Measurements from ENCODE around the gene ZDHHC14.
"Not testable (repeated sequence)": the region's sequence is repeated elsewhere in the genome, so short reads cannot be mapped to it uniquely, and the experiment has no call there.

ZDHHC14 gene

GRCh38 chr6:157407646-157408045, 26.7 kb downstream of the ZDHHC14 start:
- no peak for DNase-seq

DNA sequence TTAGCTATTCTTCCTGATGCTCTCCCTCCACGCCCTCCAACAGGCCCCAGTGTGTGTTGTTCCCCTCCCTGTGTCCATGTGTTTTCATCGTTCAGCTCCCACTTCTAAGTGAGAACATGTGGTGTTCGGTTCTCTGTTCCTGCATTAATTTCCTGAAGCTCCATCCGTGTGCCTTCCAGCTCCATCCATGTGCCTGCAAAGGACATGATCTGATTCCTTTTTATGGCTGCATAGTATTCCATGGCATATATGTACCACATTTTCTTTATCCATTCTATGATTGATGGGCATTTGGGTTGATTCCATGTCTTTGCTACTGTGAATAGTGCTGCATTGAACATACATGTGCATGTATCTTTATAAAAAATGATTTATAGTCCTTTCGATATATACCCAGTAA, 27.4 kb downstream of the ZDHHC14 start:
- not testable (repeated sequence) for DNase-seq

GRCh38 chr6:157410045-157410444, 29.1 kb downstream of the ZDHHC14 start:
- DNase-seq: no peak

DNA sequence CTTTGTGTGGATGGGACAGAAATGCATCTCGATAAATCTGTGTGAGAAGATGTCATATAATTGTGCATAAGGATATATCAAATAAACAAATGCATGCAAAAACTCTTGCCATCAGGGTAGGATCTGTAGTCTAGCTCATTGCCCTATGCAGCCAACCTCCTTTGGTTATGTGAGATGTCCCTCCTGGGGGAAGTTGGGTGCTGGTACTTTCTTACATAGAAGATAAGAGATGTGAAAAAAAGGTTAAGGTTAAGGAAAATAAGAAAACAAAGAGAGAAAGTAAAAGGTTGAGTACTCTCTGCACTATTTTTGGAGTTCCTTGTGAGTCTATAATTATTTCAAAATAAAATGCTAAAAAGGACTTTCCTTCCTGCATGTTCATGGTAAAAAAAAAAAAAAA, 30.4 kb downstream of the ZDHHC14 start:
- DNase-seq: no peak

DNA sequence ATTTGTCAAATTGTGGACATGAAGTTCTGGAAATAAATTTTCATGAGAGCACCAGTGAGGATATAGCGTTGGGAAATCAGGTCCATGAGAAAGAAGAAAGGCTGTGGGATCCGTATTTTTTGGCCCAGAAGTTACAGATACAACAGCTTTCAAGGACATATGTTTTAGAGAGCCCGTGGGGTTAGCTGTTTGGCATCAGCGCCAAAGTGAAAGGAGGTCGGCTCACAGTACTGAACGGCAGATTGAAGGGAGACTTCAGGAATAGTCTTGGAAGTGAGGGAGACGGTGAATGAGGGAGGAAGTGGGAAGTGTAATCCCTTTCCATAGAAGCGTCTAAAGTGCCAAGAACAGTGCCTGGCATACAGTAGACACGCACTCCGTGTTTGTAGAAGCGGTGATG, 31.8 kb downstream of the ZDHHC14 start:
- DNase-seq: no peak

- DNase-seq: no peak
These were observed 39.5 kb downstream of the ZDHHC14 start for GRCh38 chr6:157420497-157420896.

- DNase-seq: no peak
These were observed 43.6 kb downstream of the ZDHHC14 start for GRCh38 chr6:157424491-157425020.

- no peak for DNase-seq
These were observed 47.0 kb downstream of the ZDHHC14 start for GRCh38 chr6:157427969-157428368.

- DNase-seq: peak; percentile 42 to 52
These were observed 47.6 kb downstream of the ZDHHC14 start for GRCh38 chr6:157428427-157429202.

DNA sequence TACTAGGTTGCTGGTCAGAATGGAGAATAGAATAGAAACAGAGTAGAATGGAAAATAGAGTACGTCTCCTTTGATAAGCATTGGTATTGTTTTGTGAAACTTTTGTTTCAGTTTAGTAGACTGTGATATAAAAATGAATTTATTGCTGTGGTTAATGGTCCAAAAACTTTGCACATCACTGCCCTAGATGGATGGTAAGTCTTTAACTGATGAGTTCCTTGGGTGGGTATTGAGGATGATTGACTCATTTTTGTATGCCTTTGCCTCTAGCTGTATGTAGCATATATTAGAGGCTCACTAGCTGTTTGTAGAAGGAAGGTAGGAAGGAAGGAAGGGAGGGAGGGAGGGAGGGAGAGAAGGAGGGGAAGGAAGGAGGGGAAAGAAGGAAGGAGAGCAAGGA, 48.3 kb downstream of the ZDHHC14 start:
- DNase-seq: no peak

DNA sequence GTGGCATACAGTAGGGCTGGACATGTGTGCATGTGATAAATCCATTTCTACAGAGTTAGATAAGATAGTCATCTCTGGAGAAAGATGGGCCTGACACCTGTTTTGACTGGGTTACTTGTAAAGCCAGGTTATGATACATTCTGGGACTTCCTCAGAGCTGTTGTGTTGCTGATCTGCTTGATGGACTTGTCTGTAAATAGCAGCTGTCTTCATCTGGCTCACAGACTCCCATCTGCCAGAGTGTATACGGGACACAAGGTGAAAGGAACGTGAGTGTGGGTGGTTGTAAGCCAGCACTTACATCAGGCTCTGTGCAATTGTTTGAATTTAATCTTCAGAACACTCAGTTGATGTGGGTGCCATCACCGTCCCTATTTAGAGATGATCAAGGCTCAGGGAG, 49.8 kb downstream of the ZDHHC14 start:
- DNase-seq: no peak

DNA sequence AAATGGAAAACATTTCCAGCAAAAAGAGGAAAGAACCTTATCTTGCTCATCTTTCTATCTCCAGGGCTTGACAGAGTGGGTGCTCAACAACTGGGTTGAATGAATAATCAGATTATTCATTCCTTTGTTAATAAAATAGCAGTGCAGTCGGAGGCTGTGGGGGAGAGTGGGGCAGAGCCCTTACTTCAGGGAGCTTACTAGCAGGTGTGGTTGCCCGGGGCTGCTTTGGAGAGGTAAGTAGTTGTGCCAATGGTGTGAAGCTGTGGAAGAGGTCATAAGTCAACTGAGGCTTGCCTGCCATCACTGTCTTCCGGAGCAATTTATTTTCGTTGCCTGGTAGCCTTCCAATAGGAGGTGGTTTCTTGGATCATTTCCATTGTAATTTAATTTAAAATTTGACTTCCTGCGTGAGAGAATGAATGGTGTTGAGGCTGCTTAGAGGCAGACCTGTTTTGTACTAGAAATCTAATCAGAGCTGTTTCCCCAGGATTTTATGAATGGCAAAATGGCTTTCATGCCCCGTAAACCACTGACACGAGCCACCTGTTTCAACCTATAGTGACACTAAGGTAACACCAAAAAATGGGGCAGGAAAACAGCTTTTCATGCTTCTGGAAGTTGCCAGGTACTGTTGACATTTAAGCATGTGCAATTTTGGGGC, 51.4 kb downstream of the ZDHHC14 start:
- DNase-seq: no peak

DNA sequence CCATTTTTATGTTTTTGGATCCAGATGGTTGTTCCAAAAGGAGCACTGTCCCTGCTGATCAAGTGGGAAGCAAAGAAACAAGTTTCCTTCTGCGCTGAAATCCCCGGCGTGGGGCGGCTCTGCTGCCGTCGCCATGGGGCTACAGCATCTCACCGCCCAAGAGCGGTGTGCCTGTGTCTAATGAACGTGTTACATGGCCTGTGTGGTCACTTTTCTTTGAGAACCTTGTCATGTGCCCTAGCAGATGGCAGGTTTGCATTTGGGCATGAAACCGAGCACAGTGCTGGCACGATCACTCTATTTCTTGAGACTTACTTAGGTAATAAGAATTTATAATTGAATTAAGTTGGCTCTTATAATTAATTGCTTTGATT, 51.9 kb downstream of the ZDHHC14 start:
- DNase-seq: no peak

GRCh38 chr6:157433678-157434081, 52.7 kb downstream of the ZDHHC14 start:
- no peak for DNase-seq

- DNase-seq: no peak
These were observed 53.5 kb downstream of the ZDHHC14 start for GRCh38 chr6:157434349-157435033.

DNA sequence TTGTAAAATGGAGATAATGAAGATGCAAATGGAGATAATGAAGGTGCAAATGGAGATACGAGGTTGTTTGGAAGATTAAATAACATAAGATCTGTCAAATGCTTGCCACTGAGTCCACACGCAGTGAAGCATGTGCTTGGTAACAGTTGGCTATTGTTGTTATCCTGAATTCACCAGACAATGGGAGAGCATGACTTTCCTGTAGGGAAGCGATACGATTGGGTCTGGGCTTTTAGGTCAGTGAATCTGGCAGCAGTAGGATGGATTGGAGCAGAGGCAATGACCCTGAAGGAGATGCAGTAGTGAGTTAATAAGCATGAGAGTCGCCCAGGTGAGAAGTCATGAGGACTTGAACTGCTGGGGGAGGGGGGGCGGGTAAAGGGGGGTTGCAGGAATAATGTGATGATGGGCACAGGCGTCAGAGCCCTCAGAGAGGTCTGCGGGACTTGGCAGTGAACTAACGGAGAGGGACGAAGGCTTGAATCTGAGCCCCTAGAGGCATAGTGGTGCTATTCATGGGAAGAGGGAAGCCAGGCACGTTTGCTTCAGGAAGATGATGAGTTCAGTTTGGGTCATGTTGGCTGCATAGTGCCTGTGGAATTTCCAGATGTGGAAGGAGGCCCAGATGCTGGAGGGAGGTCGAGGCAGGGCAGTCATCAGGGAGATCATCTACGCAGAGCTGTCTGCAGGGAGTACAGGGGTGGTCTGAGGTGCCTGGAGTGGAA, 55.4 kb downstream of the ZDHHC14 start:
- DNase-seq: no peak

GRCh38 chr6:157436944-157437336, 56.0 kb downstream of the ZDHHC14 start:
- no peak for DNase-seq

DNA sequence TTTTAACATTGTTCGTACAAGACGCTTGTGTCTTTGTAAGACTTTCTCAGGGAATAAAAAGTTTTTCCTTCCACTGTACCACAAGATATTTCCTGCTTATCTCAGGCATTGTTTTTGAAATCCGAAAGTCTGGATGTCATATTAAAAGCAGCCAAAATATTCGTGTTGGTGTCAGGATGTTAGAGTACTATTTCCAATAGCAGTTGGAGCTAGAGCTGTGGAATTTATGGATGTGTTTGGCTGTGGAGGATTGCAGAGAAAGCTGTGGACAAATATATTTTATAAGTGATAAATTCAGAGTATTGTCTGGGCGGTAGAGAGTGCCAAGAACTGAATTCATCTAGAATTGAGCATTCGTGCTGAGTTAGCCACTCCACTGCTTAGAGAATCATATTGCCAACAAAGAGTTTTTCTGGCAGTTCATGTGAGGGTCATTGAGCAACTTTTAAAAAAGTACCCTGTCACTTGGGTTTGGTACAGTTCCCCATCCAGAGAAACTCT, 57.7 kb downstream of the ZDHHC14 start:
- no peak for DNase-seq

DNA sequence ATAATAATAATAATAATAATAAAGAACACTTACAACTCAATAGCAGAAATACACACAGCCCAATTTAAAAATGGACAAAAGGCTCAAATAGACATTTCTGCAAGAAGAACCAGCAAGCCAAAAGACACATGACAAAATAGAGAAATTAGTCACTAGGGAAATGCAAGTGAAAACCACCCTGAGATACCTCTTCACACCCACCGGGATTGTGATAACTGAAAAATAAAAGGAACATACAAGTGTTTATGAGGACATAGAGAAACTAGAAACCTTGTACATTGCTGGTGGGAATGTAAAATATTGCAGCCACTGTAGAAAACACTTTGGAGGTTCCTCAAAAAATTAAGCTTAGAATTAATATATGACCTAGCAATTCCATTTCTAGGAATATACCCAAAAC, 59.2 kb downstream of the ZDHHC14 start:
- no peak for DNase-seq

GRCh38 chr6:157442291-157442690, 61.3 kb downstream of the ZDHHC14 start:
- DNase-seq: no peak

DNA sequence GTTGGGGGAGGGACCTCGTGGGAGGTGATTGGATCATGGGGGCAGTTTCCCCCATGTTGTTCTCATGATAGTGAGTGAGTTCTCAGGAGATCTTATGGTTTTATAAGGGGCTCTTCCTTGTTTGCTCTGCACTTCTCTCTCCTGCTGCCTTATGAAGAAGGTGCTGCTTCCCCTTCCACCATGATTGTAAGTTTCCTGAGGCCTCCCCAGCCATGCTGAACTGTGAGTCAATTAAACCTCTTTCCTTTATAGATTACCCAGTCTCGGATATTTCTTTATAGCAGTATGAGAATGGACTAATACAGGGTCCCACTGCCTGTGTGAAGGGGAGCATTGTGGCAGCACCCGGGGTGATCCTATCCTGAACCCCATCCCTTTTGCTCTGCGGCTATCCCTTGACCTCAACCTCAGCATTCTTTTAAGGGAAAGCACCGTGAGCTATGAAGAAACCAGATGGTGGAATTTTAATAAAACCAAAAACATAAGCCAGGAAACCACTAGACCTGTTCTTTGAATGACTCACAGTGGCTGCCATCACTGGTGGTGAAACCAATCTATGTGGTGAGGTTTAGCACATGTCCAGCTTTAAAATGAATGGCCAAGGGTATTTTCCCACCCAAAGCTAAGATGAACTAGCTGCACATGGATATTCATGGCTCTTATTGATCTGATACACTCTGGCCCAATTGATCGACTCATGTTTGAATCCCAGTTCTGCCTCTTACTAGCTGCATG, 62.2 kb downstream of the ZDHHC14 start:
- no peak for DNase-seq

All from activated CD4-positive, alpha-beta T cell treated with anti-CD3 and anti-CD28 coated beads, Interleukin-2, amount 50 U/mL, for 4 hours (primary cell).